Measurements from ENCODE around the gene SPSB1. TPM values are rescaled to one million over a fixed set of nuclear protein-coding genes. Genes with fewer than 3 reads are reported as not detected.

Gene SPSB1
- polyA plus RNA-seq (2013): 0.46 TPM

- Histone ChIP-seq H3K27me3 (replicated peaks in 2 of 5; ENCODE audit: control insufficient read depth in 4 of 5, insufficient read depth in 5 of 5, low read length in 4 of 5) (peaks cover 0 to 32% (median 13%) of the 10 kb centered on the region in 5 experiments), H3K9me3 (ENCODE audit: control extremely low read depth in 1 of 5, control insufficient read depth in 4 of 5, insufficient read depth in 2 of 5, low read depth in 1 of 5, low read length in 4 of 5) (peaks cover 0 to 7% (median 0%) of the 10 kb centered on the region in 5 experiments), H3K4me1 (ENCODE audit: control extremely low read depth in 1 of 4, control insufficient read depth in 4 of 4, insufficient read depth in 4 of 4, low read length in 3 of 4) (peaks cover 0 to 27% (median 21%) of the 10 kb centered on the region in 4 experiments), H3K36me3 (ENCODE audit: control insufficient read depth in 4 of 4, insufficient read depth in 4 of 4, low read length in 3 of 4) (no peaks in the 10 kb centered on the region), H3K27ac (ENCODE audit: insufficient read depth in 1 of 2, low read depth in 1 of 2, low read length in 2 of 2, poor library complexity in 1 of 2, severe bottlenecking in 2 of 2) (no peak within 1 kb of the TSS), H3K4me3 (ENCODE audit: control insufficient read depth in 1 of 7, extremely low read depth in 1 of 7, insufficient read depth in 4 of 7, low read depth in 2 of 7, low read length in 6 of 7) (peak within 1 kb of the TSS; percentile 32 to 73 (median 67))
- POLR2A ChIA-PET: no interaction called here
- CTCF ChIA-PET: interaction anchor here (0.7 to 6.2 kb wide), 3 partner anchors 15 to 163 kb away, joined by 3 to 98 read pairs (median 4); no protein-coding TSS in a partner anchor
- DNase-seq: peak; percentile 74 to 83 (median 81)
- WGBS (ENCODE audit: insufficient coverage): 2% methylated on average over 64 of the region's 119 CpGs
Measured at GRCh38 chr1:9292361-9293240, at the start of gene SPSB1. TSS of gene SPSB1 (plus strand) at chr1:9292894. CDS start at chr1:9355892, 62,998 bp downstream.

DNA sequence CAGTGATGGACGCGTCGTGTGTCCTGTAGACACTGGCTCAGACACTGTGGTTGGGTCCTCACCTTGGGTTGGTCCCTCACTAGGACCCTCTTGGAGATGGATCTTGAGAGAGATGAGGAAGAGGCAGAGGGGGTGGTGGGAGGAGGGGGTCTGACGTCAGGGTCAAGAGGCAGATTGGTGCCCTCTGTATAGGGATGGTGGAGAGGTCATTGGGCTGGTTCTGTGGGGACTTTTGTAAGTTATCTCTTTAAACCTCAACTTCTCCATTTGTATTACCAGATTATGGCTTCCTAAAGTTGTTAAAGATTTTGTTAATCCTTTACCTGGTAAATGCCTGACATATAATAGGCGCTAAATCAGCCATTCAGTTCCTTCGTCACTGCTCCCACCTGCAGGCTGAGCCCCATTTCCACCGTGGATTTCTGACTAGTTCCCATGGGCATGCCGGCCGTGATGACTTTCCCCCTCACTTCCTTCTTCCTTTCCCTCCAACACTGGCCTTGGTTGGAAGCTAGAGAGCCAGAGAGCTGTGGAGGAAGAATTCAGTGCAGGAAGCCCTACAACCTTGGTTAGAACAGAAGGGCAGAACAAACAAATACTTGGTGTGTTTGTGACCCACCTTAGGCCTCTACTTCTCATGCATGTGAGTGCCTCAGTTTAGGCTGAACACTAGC, 49.5 kb upstream of the SPSB1 start:
- POLR2A ChIA-PET: no interaction called here
- WGBS (ENCODE audit: insufficient coverage): 96% methylated on average over 5 of the region's 9 CpGs
- CTCF ChIA-PET: interaction anchor here (0.5 to 6.2 kb wide), 5 partner anchors 9 to 218 kb away, joined by 3 to 25 read pairs (median 4); partner anchors contain the start of gene H6PD

DNA sequence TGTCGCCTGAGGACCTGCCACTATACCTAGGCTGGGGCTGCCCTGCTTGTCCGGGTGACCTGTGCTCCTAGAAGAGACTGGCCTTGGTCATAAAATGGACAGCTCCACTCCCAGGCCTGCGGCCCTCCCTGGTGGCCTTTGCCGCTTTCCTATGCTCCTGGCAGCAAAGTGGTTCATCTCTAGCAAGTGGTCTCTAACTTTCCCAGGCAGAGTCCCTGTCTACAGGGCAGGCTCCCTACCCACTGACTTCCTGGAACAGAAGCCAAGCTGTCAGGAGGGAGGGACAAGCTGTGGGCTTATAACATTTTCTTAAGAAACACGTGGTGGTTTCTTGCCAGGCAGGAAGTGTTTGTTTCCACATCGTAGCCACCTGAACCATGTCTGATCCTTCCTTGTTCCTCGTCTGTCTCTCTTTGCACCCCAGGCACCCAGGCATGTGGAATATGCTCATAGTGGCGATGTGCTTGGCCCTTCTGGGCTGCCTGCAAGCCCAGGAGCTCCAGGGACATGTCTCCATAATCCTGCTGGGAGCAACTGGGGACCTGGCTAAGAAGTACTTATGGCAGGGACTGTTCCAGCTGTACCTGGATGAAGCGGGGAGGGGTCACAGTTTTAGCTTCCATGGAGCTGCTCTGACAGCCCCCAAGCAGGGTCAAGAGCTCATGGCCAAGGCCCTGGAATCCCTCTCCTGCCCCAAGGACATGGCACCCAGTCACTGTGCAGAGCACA, 48.0 kb upstream of the SPSB1 start:
- DNase-seq: peak in 2 of 3 donors; percentile 50 to 58

More for the DNA sequence above, 49.5 kb upstream of the SPSB1 start:
- DNase-seq: no peak
- H3K4me3 ChIP-seq (ENCODE audit: control insufficient read depth in 1 of 7, extremely low read depth in 1 of 7, insufficient read depth in 4 of 7, low read depth in 2 of 7, low read length in 6 of 7): no peak overlapping the region
- peaks cover 0 to 9% (median 0%) of the 10 kb centered on the region in 5 experiments for H3K27me3 ChIP-seq (replicated peaks in 2 of 5; ENCODE audit: control insufficient read depth in 4 of 5, insufficient read depth in 5 of 5, low read length in 4 of 5)
- H3K4me1 ChIP-seq (ENCODE audit: control extremely low read depth in 1 of 4, control insufficient read depth in 4 of 4, insufficient read depth in 4 of 4, low read length in 3 of 4): peaks cover 24 to 73% (median 67%) of the 10 kb centered on the region in 4 experiments
- H3K36me3 ChIP-seq (ENCODE audit: control insufficient read depth in 4 of 4, insufficient read depth in 4 of 4, low read length in 3 of 4): peaks cover 0 to 17% (median 0%) of the 10 kb centered on the region in 4 experiments
- no peaks in the 10 kb centered on the region for H3K9me3 ChIP-seq (ENCODE audit: control extremely low read depth in 1 of 5, control insufficient read depth in 4 of 5, insufficient read depth in 2 of 5, low read depth in 1 of 5, low read length in 4 of 5)
- H3K27ac ChIP-seq (ENCODE audit: insufficient read depth in 1 of 2, low read depth in 1 of 2, low read length in 2 of 2, poor library complexity in 1 of 2, severe bottlenecking in 2 of 2): no peak overlapping the region

DNA sequence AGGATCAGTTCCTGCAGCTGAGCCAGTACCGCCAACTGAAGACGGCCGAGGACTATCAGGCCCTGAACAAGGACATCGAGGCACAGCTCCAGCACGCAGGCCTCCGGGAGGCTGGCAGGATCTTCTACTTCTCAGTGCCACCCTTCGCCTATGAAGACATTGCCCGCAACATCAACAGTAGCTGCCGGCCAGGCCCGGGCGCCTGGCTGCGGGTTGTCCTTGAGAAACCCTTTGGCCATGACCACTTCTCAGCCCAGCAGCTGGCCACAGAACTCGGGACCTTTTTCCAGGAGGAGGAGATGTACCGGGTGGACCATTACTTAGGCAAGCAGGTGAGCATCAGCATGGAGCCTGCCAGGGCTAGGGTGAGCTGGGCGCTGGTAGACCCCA, 47.5 kb upstream of the SPSB1 start:
- H3K36me3 ChIP-seq (ENCODE audit: control insufficient read depth in 4 of 4, insufficient read depth in 4 of 4, low read length in 3 of 4): peaks cover 0 to 20% (median 0%) of the 10 kb centered on the region in 4 experiments
- H3K4me1 ChIP-seq (ENCODE audit: control extremely low read depth in 1 of 4, control insufficient read depth in 4 of 4, insufficient read depth in 4 of 4, low read length in 3 of 4): peaks cover 12 to 52% (median 47%) of the 10 kb centered on the region in 4 experiments
- no peak overlapping the region for H3K4me3 ChIP-seq (ENCODE audit: control insufficient read depth in 1 of 7, extremely low read depth in 1 of 7, insufficient read depth in 4 of 7, low read depth in 2 of 7, low read length in 6 of 7)
- WGBS (ENCODE audit: insufficient coverage): 98% methylated on average over 15 of the region's 15 CpGs
- ChIA-PET CTCF (interaction anchor here (0.9 to 6.2 kb wide), 5 partner anchors 7 to 135 kb away, joined by 3 to 25 read pairs (median 4); partner anchors contain the start of gene H6PD), POLR2A (no interaction called here)
- H3K27ac ChIP-seq (ENCODE audit: insufficient read depth in 1 of 2, low read depth in 1 of 2, low read length in 2 of 2, poor library complexity in 1 of 2, severe bottlenecking in 2 of 2): no peak overlapping the region
- H3K27me3 ChIP-seq (replicated peaks in 2 of 5; ENCODE audit: control insufficient read depth in 4 of 5, insufficient read depth in 5 of 5, low read length in 4 of 5): peaks cover 0 to 9% (median 0%) of the 10 kb centered on the region in 5 experiments
- H3K9me3 ChIP-seq (ENCODE audit: control extremely low read depth in 1 of 5, control insufficient read depth in 4 of 5, insufficient read depth in 2 of 5, low read depth in 1 of 5, low read length in 4 of 5): no peaks in the 10 kb centered on the region
- DNase-seq: no peak

More for the DNA sequence above, 48.0 kb upstream of the SPSB1 start:
- 49% methylated on average over 9 of the region's 9 CpGs for WGBS (ENCODE audit: insufficient coverage)
- H3K9me3 ChIP-seq (ENCODE audit: control extremely low read depth in 1 of 5, control insufficient read depth in 4 of 5, insufficient read depth in 2 of 5, low read depth in 1 of 5, low read length in 4 of 5): no peaks in the 10 kb centered on the region
- peaks cover 0 to 20% (median 0%) of the 10 kb centered on the region in 4 experiments for H3K36me3 ChIP-seq (ENCODE audit: control insufficient read depth in 4 of 4, insufficient read depth in 4 of 4, low read length in 3 of 4)
- POLR2A ChIA-PET: no interaction called here
- CTCF ChIA-PET: interaction anchor here (0.9 to 6.2 kb wide), 6 partner anchors 8 to 134 kb away, joined by 3 to 25 read pairs (median 4); partner anchors contain the start of gene H6PD
- no peak overlapping the region for H3K27ac ChIP-seq (ENCODE audit: insufficient read depth in 1 of 2, low read depth in 1 of 2, low read length in 2 of 2, poor library complexity in 1 of 2, severe bottlenecking in 2 of 2)
- peaks cover 0 to 9% (median 0%) of the 10 kb centered on the region in 5 experiments for H3K27me3 ChIP-seq (replicated peaks in 2 of 5; ENCODE audit: control insufficient read depth in 4 of 5, insufficient read depth in 5 of 5, low read length in 4 of 5)
- H3K4me3 ChIP-seq (ENCODE audit: control insufficient read depth in 1 of 7, extremely low read depth in 1 of 7, insufficient read depth in 4 of 7, low read depth in 2 of 7, low read length in 6 of 7): peak overlapping the region in 1 of 7 experiments; percentile 21
- H3K4me1 ChIP-seq (ENCODE audit: control extremely low read depth in 1 of 4, control insufficient read depth in 4 of 4, insufficient read depth in 4 of 4, low read length in 3 of 4): peaks cover 15 to 58% (median 53%) of the 10 kb centered on the region in 4 experiments

- Histone ChIP-seq H3K4me1 (ENCODE audit: control extremely low read depth in 1 of 4, control insufficient read depth in 4 of 4, insufficient read depth in 4 of 4, low read length in 3 of 4) (peaks cover 9 to 48% (median 43%) of the 10 kb centered on the region in 4 experiments), H3K27ac (ENCODE audit: insufficient read depth in 1 of 2, low read depth in 1 of 2, low read length in 2 of 2, poor library complexity in 1 of 2, severe bottlenecking in 2 of 2) (no peak overlapping the region), H3K27me3 (replicated peaks in 2 of 5; ENCODE audit: control insufficient read depth in 4 of 5, insufficient read depth in 5 of 5, low read length in 4 of 5) (peaks cover 0 to 5% (median 0%) of the 10 kb centered on the region in 5 experiments), H3K36me3 (ENCODE audit: control insufficient read depth in 4 of 4, insufficient read depth in 4 of 4, low read length in 3 of 4) (peaks cover 0 to 22% (median 0%) of the 10 kb centered on the region in 4 experiments), H3K4me3 (ENCODE audit: control insufficient read depth in 1 of 7, extremely low read depth in 1 of 7, insufficient read depth in 4 of 7, low read depth in 2 of 7, low read length in 6 of 7) (no peak overlapping the region), H3K9me3 (ENCODE audit: control extremely low read depth in 1 of 5, control insufficient read depth in 4 of 5, insufficient read depth in 2 of 5, low read depth in 1 of 5, low read length in 4 of 5) (no peaks in the 10 kb centered on the region)
- WGBS (ENCODE audit: insufficient coverage): 99% methylated on average over 6 of the region's 9 CpGs
- ChIA-PET CTCF (interaction anchor here (6.2 kb wide), 1 partner anchor 12 kb away, joined by 25 read pairs; the partner anchor contains the start of gene H6PD), POLR2A (no interaction called here)
- no peak for DNase-seq
Measured at GRCh38 chr1:9245661-9246060, 47.0 kb upstream of the SPSB1 start.

DNA sequence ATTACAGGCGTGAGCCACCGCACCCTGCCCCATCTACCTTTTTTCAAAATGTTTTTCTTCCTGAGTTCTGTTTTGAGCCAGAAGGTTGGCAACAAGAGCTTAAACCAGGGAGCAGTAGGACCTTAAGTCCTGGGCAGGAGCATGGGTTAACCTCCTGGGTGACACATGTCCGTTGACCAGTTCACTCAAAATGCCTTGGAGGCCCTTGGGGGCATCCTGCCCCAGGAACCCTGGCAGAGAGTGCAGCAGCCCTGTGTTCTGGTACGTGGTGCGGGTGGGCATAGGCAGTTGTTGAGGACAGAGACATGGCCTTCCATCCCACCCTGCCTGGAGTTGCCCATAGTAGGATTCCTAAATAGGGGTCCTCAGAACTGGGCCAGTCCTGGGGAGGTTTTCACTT, 46.5 kb upstream of the SPSB1 start:
- 94% methylated on average over 5 of the region's 5 CpGs for WGBS (ENCODE audit: insufficient coverage)
- H3K4me3 ChIP-seq (ENCODE audit: control insufficient read depth in 1 of 7, extremely low read depth in 1 of 7, insufficient read depth in 4 of 7, low read depth in 2 of 7, low read length in 6 of 7): no peak overlapping the region
- DNase-seq: no peak
- peaks cover 0 to 4% (median 0%) of the 10 kb centered on the region in 5 experiments for H3K27me3 ChIP-seq (replicated peaks in 2 of 5; ENCODE audit: control insufficient read depth in 4 of 5, insufficient read depth in 5 of 5, low read length in 4 of 5)
- H3K36me3 ChIP-seq (ENCODE audit: control insufficient read depth in 4 of 4, insufficient read depth in 4 of 4, low read length in 3 of 4): peaks cover 0 to 24% (median 1%) of the 10 kb centered on the region in 4 experiments
- CTCF ChIA-PET: interaction anchor here (6.2 kb wide), 1 partner anchor 12 kb away, joined by 25 read pairs; the partner anchor contains the start of gene H6PD
- H3K27ac ChIP-seq (ENCODE audit: insufficient read depth in 1 of 2, low read depth in 1 of 2, low read length in 2 of 2, poor library complexity in 1 of 2, severe bottlenecking in 2 of 2): no peak overlapping the region
- H3K9me3 ChIP-seq (ENCODE audit: control extremely low read depth in 1 of 5, control insufficient read depth in 4 of 5, insufficient read depth in 2 of 5, low read depth in 1 of 5, low read length in 4 of 5): no peaks in the 10 kb centered on the region
- peaks cover 9 to 43% (median 39%) of the 10 kb centered on the region in 4 experiments for H3K4me1 ChIP-seq (ENCODE audit: control extremely low read depth in 1 of 4, control insufficient read depth in 4 of 4, insufficient read depth in 4 of 4, low read length in 3 of 4)
- POLR2A ChIA-PET: no interaction called here
